NCI-H2171 treated with DMSO at 0.1 percent for 48 hours (cell line): ENCODE results near the gene MED17.

Source experiments
- DNase-seq: peaks from one replicate; lab custom pipeline; 2025; lab: John Stamatoyannopoulos, UW

The MED17 gene

DNA sequence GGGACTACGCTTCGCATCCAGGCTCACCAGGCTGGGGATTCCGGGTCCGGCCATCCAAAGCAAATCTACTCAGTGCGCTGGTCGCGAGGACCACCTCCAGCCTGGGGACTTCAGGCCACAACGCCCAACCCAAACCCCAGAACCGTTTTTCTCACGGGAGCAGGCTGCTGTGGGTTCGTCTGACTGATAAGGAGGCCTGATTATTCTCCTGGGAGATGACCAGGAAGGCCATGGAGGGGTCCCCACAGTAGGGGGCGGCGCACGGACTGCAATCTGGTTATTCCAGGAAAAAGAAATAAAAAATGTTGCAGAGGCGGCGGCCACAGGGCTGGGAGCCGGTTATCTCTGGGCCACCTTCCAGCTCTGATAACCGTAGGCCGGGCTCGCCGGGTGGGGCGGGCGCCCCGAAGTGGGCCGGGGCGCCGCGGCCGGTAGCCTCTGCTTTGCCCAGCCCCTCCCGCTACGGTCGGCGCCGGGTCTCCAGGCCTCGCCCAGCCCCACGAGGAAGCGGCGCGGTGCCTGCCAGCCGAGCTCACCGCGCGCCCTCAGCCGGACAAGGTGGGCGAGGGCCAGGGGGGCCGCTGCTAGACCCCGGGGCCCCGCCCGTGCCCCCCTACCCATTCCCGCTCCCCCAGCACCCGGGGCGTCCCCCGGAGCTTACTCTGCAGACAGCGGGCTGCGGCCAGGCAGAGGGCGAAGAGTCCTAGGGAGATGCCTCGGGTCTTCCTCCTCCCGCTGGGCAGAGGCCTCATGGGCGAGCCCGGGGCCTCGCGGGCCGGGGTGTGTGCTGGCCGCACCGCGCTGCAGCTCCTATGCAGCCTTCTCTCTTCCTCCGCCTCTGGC is 65.9 kb downstream of the MED17 start:
- no peak for DNase-seq

DNA sequence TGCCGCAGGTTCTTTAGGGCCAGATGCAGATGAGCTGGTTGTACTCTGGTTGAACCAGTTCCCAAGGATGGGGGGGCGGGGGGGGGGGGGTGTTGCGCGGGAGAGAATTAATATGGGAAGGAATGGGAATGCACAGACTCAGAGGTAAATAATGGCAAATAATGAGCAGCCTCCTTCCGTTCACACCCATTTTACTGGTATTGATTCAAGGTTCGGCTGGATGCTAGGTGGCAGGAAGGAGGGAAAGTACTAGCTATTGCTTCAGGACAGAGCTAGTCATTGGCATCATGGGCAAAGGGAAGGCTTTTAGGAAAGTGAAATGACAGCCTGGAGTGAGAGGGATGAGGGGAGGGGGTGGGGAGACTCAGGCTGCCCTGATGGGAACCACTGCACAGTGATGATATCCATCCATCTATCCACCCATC is 66.5 kb downstream of the MED17 start, which contains the start of gene VSTM5:
Gene VSTM5, minus strand, starts transcription at position 25 of the 425 bp plus-strand sequence. CDS start 116 bp downstream, outside the sequence.
- DNase-seq = no peak

DNA sequence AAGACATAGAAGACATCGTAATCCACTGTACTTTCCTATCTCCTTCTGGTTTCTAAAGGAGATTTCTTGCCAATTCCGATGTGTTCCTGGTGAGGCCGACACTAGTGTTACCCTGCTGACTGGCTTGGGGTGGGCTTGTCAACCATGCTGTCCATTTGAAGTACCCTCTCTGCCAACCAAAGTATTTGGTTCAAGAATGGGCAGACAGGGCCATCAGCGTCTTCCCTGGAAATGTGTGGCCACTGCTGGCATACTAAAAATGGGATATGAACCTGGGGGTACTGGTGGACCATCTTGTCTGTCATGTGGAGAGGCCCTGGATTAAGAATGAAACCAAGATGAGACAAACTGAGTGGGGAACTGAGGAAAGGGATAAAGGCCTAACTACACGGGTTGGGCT is 68.2 kb downstream of the MED17 start:
- DNase-seq = no peak

DNA sequence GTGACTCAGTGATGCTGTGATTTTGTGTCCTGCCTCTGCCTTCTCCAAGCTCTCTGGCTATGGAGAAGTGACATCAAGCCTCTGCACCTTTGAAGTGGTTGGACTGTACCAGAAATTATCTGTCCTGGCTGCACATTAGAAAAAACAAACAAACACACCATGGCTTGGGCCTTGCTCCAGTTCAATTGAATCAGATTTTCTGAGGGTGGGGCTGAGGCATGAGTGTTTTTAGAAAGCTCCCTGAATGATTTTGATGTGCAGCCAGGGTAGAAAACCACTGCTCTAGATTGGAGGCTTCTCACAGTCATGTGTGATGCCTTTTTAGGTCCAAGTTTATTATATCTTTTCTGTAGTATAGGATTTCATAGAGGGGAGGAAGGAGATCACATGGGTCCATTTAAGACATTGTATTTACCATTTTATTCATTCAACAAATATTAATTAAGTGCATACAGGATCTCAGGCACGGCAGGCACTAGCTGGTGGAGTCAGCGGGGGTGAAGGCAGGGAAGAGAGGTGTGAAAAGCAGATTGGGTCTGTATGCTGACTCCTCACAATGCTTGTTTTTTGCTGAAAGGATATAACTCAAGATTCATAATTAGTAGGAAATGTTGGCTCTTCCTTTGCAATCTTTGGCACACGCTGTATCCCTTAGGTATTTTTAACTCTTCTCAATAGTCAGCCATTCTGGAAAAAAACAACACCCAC is 73.5 kb downstream of the MED17 start:
- no peak for DNase-seq

DNA sequence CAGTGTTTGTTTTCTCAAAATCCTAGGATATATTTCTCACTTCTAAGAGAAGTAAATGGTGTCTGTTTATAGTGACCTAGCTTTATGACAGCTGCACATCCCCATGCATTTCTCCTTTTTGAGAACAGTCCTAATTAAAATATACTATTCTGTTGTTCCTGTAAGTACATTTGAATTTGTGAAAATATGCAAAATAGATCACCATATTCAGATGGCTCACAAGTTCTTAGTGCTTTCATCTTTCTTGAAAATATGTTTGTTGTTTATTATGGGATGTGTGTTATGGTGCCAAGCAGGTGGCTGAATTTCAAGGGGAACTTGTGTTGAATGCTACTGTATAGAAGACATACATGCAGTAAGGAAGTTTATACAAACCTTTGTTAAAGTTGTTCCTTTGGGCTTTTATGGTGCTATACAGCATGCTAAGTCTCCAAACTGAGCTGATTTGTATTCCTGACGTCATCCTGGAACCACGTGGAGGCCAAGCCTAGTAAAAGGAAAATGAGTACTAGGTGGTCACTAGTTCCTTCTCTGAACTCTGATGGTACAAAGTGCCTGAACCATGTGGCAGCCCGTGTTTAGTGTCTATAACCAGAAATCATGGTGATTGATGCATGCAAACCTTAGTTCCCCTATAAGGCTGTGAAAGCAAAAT is 74.2 kb downstream of the MED17 start:
- no peak for DNase-seq

DNA sequence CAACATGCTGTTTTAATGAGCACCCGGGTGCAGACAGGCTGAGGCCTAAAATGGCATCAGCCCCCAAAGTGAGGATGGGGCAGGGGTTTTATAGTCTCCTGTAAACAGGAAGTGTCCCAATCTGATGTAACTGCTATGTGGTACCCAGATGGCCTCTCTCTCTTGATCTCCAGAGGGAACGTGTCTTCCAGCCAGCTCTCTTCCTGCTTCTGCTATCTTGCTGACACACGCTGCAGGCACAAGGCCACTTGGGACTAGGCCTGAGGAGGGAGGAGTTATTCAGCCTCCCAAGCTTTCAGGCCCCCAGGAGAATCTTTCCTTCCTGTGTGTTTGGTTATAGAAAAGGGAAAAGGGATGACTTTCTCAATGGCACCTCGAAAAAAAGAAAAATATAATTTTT is 77.7 kb downstream of the MED17 start:
- DNase-seq = no peak
